IMR-90 (cell line): ENCODE results near the gene BAD. TPM values are rescaled to one million over a fixed set of nuclear protein-coding genes. Genes with fewer than 3 reads are reported as not detected.

Experiments used
- ATAC-seq: fragments of 200-7000 bp; cut with Tn5 transposase; 2 replicates; pipeline ENCODE4 v1.9.1; 2020; ENCODE audit warnings: low read depth, mild to moderate bottlenecking, moderate library complexity
- BruUV-seq: library from RNA; stranded (reverse); fragments of 400-500 nt; replicated peaks from 2 replicates; lab custom pipeline; 2021; lab: Mats Ljungman, UMichigan
- CTCF ChIA-PET: fragments of 300-600 bp; formaldehyde crosslinking; extraction: SDS; loops from one replicate; lab custom pipeline; 2021; ENCODE audit warnings: antibody characterized with exemption; lab: Yijun Ruan, JAX
- POLR2A ChIA-PET: fragments of 300-600 bp; sonication (Branson Sonifier 250); formaldehyde crosslinking; loops from one replicate; lab custom pipeline; 2022; ENCODE audit warnings: antibody characterized with exemption; ENCODE audit not compliant: unreplicated experiment; lab: Charles Lee
- DNase-seq: peaks from one replicate; pipeline ENCODE4 v3.0.0; 2013
- H2AFZ ChIP-seq: replicated peaks from 2 replicates; pipeline ENCODE3; 2013; ENCODE audit warnings: low read length, mild to moderate bottlenecking; ENCODE audit not compliant: poor library complexity
- H2AK5ac ChIP-seq: 2 replicates; pipeline ENCODE4 v1.6.1; 2013; ENCODE audit warnings: low read depth, low read length, inconsistent platforms
- H2AK9ac ChIP-seq: replicated peaks from 2 replicates; pipeline ENCODE3; 2013; ENCODE audit warnings: mild to moderate bottlenecking, low read depth, low read length, moderate library complexity; ENCODE audit not compliant: poor library complexity
- H2BK120ac ChIP-seq: 2 replicates; pipeline ENCODE4 v1.6.1; 2013; ENCODE audit warnings: low read depth, low read length, inconsistent platforms
- H2BK15ac ChIP-seq: 3 replicates; pipeline ENCODE4 v1.6.1; 2013; ENCODE audit warnings: low read depth, low read length, inconsistent platforms
- H2BK20ac ChIP-seq: 2 replicates; pipeline ENCODE4 v1.6.1; 2013; ENCODE audit warnings: low read depth, mild to moderate bottlenecking, inconsistent platforms, low read length, moderate library complexity
- H2BK5ac ChIP-seq: 2 replicates; pipeline ENCODE4 v1.6.1; 2013; ENCODE audit warnings: mild to moderate bottlenecking, low read depth, low read length, inconsistent platforms; ENCODE audit not compliant: poor library complexity, severe bottlenecking
- H3K14ac ChIP-seq: replicated peaks from 2 replicates; pipeline ENCODE4 v1.6.1; 2013; ENCODE audit warnings: low read depth, low read length, inconsistent platforms
- H3K18ac ChIP-seq: 2 replicates; pipeline ENCODE4 v1.6.1; 2013; ENCODE audit warnings: low read depth, low read length, control low read depth
- H3K23ac ChIP-seq: 2 replicates; pipeline ENCODE4 v1.6.1; 2013; ENCODE audit warnings: low read depth, low read length, inconsistent platforms
- H3K27ac ChIP-seq: 2 replicates; pipeline ENCODE4 v1.5.1; 2013; ENCODE audit warnings: mild to moderate bottlenecking, control low read depth, low read length; ENCODE audit not compliant: insufficient read depth
- H3K27me3 ChIP-seq: 2 replicates; pipeline ENCODE4 v1.6.1; 2013; ENCODE audit warnings: low read length; ENCODE audit not compliant: control insufficient read depth, insufficient read depth
- H3K36me3 ChIP-seq: 2 replicates; pipeline ENCODE4 v1.6.1; 2013; ENCODE audit warnings: low read length, mixed read lengths; ENCODE audit not compliant: control insufficient read depth, insufficient read depth
- H3K4ac ChIP-seq: 2 replicates; pipeline ENCODE4 v1.6.1; 2013; ENCODE audit warnings: low read depth, low read length, inconsistent platforms
- H3K4me1 ChIP-seq: 2 replicates; pipeline ENCODE4 v1.6.1; 2013; ENCODE audit warnings: low read length, mixed read lengths; ENCODE audit not compliant: control insufficient read depth, insufficient read depth
- H3K4me2 ChIP-seq: 2 replicates; pipeline ENCODE4 v1.6.1; 2013; ENCODE audit warnings: low read depth, mild to moderate bottlenecking, control low read depth, low read length, moderate library complexity
- H3K4me3 ChIP-seq: 2 replicates; pipeline ENCODE4 v1.5.1; 2013; ENCODE audit warnings: low read depth, mild to moderate bottlenecking, control low read depth, low read length, moderate library complexity; ENCODE audit not compliant: insufficient read depth
- H3K56ac ChIP-seq: 2 replicates; pipeline ENCODE4 v1.6.1; 2013; ENCODE audit warnings: low read length, inconsistent platforms; ENCODE audit not compliant: insufficient read depth; ENCODE audit errors: extremely low read depth
- H3K79me1 ChIP-seq, 2 experiments: 2 replicates each; pipeline ENCODE4 v1.6.1; 2013; ENCODE audit warnings: low read length in 2 of 2, inconsistent platforms in 1 of 2, low read depth in 1 of 2
- H3K9ac ChIP-seq: 2 replicates; pipeline ENCODE4 v1.6.1; 2013; ENCODE audit warnings: low read depth, low read length, control low read depth
- H3K9me1 ChIP-seq: 2 replicates; pipeline ENCODE4 v1.6.1; 2013; ENCODE audit warnings: low read length, inconsistent platforms; ENCODE audit not compliant: insufficient read depth
- H3K9me3 ChIP-seq: 2 replicates; pipeline ENCODE4 v1.6.1; 2013; ENCODE audit warnings: low read length; ENCODE audit not compliant: control insufficient read depth, insufficient read depth
- H4K20me1 ChIP-seq: 2 replicates; pipeline ENCODE4 v1.6.1; 2013; ENCODE audit warnings: low read length, inconsistent platforms; ENCODE audit not compliant: insufficient read depth
- H4K5ac ChIP-seq: 2 replicates; pipeline ENCODE4 v1.6.1; 2013; ENCODE audit warnings: mild to moderate bottlenecking, low read depth, low read length, control low read depth
- H4K8ac ChIP-seq, 2 experiments: 2 replicates each; pipeline ENCODE4 v1.6.1; 2013; ENCODE audit warnings: low read depth in 2 of 2, low read length in 2 of 2, control low read depth in 1 of 2, inconsistent platforms in 1 of 2
- H4K91ac ChIP-seq: 2 replicates; pipeline ENCODE4 v1.6.1; 2013; ENCODE audit warnings: low read depth, low read length, inconsistent platforms; ENCODE audit not compliant: insufficient read depth
- BHLHE40 ChIP-seq: fragments of 150-350 bp; IDR thresholded peaks from 2 replicates; pipeline ENCODE4 v1.6.1; 2016; ENCODE audit warnings: mild to moderate bottlenecking, low read depth, low read length
- CEBPB ChIP-seq: IDR thresholded peaks from 2 replicates; pipeline ENCODE4 v1.6.1; 2012; ENCODE audit warnings: low read depth, low read length, improper control_type of control experiment
- CHD1 ChIP-seq: IDR thresholded peaks from 2 replicates; pipeline ENCODE4 v1.6.1; 2012; ENCODE audit warnings: low read depth, low read length, improper control_type of control experiment
- FOS ChIP-seq: fragments of 150-350 bp; IDR thresholded peaks from 2 replicates; pipeline ENCODE4 v1.6.1; 2016; ENCODE audit warnings: low read depth, low read length
- MAFK ChIP-seq: IDR thresholded peaks from 2 replicates; pipeline ENCODE4 v1.6.1; 2012; ENCODE audit warnings: low read depth, low read length, improper control_type of control experiment
- MAZ ChIP-seq: IDR thresholded peaks from 2 replicates; pipeline ENCODE4 v1.6.1; 2012; ENCODE audit warnings: low read depth, mild to moderate bottlenecking, low read length, improper control_type of control experiment, moderate library complexity, borderline replicate concordance
- MXI1 ChIP-seq: IDR thresholded peaks from 2 replicates; pipeline ENCODE4 v1.6.1; 2012; ENCODE audit warnings: low read depth, mild to moderate bottlenecking, low read length, moderate library complexity, borderline replicate concordance
- NFE2L2 ChIP-seq: fragments of 150-350 bp; IDR thresholded peaks from 2 replicates; pipeline ENCODE4 v1.6.1; 2016; ENCODE audit warnings: low read depth, mild to moderate bottlenecking, low read length
- RCOR1 ChIP-seq: IDR thresholded peaks from 2 replicates; pipeline ENCODE4 v1.6.1; 2012; ENCODE audit warnings: mild to moderate bottlenecking, low read length, improper control_type of control experiment; ENCODE audit not compliant: insufficient replicate concordance
- RFX5 ChIP-seq: IDR thresholded peaks from 2 replicates; pipeline ENCODE4 v1.8.0; 2012; ENCODE audit warnings: low read depth, mild to moderate bottlenecking, low read length, moderate library complexity
- SMC3 ChIP-seq: fragments of 150-350 bp; IDR thresholded peaks from 2 replicates; pipeline ENCODE4 v1.6.1; 2016; ENCODE audit warnings: low read depth, mild to moderate bottlenecking, antibody characterized with exemption, low read length, moderate library complexity
- USF2 ChIP-seq: fragments of 150-350 bp; IDR thresholded peaks from 2 replicates; pipeline ENCODE4 v1.6.1; 2017; ENCODE audit warnings: mild to moderate bottlenecking, antibody characterized with exemption, low read length, low read depth
- WGBS, 2 experiments: methylation state at CpG; one replicate each; pipeline versions ENCODE4 v1.1.5 to v1.1.7; 2013; ENCODE audit warnings: missing lambda C conversion rate in 2 of 2; ENCODE audit not compliant: insufficient read length in 1 of 2; ENCODE audit errors: extremely low coverage in 2 of 2; 5-methylcytosine and 5-hydroxymethylcytosine counted together
- dilution Hi-C: fragments of 300-500 bp; cut with HindIII; formaldehyde crosslinking; loops from one replicate; pipeline ENCODE4 v1.14.3; 2018; ENCODE audit warnings: low sequenced_read_pairs; ENCODE audit not compliant: unreplicated experiment
- in situ Hi-C: fragments of 300-500 bp; cut with MboI; formaldehyde crosslinking; loops from 3 replicates; pipeline ENCODE4 v1.14.3; 2019; ENCODE audit warnings: low sequenced_read_pairs, inconsistent platforms, mixed read lengths
- intact Hi-C: fragments of 100-400 bp; cut with micrococcal nuclease; formaldehyde crosslinking; loops from 2 replicates; pipeline ENCODE4 v1.10.0; 2022
- polyA plus RNA-seq, 3 experiments: library from polyadenylated mRNA; depleted of rRNA; stranded (reverse); fragments of >200 nt; gene quantifications; 2 replicates each; pipeline ENCODE4 v1.2.3, GENCODE V29; 2012; ENCODE audit warnings: low replicate concordance in 1 of 3
- total RNA-seq: library from RNA; depleted of rRNA; stranded (reverse); fragments of >200 nt; gene quantifications from 2 replicates; pipeline ENCODE4 v1.2.3, GENCODE V29; 2012
- TF ChIP-seq, protein P1 (sequence below): conservative IDR thresholded peaks from 2 replicates; pipeline ENCODE4 v1.5.1; 2012; ENCODE audit warnings: mild to moderate bottlenecking, low read depth, low read length, improper control_type of control experiment

Gene BAD
- total and polyA plus RNA-seq, 2 of the 4 experiments (the other 2 are of a cell fraction): 30.3 to 68.0 TPM

- H2BK5ac ChIP-seq: peak within 1 kb of the TSS; percentile 60
- H3K9ac ChIP-seq: peak within 1 kb of the TSS; percentile 75
- peak within 1 kb of the TSS; percentile 91 to 92; a peak in 3 of 4 replicates for H4K8ac ChIP-seq
- no peaks in the 10 kb centered on the region for H4K20me1 ChIP-seq
- H3K9me1 ChIP-seq: peaks cover 5% of the 10 kb centered on the region; the same call in 1 of the 2 replicates
- dilution Hi-C loops: no loop called here
- H3K4me1 ChIP-seq: peaks cover 8% of the 10 kb centered on the region
- H3K18ac ChIP-seq: peak within 1 kb of the TSS; percentile 17; the same call in 1 of the 2 replicates
- no peak within 1 kb of the TSS for H2BK120ac ChIP-seq
- in situ Hi-C loops: no loop called here
- peak; percentile 56 for DNase-seq
- ChIA-PET CTCF (interaction anchor here (1.6 kb wide), 1 partner anchor 20 kb away, joined by 4 read pairs; the partner anchor contains the start of gene ESRRA), POLR2A (no interaction called here)
- peak within 1 kb of the TSS; percentile 81 for H3K4ac ChIP-seq
- peak within 1 kb of the TSS; percentile 55 for H3K56ac ChIP-seq
- peak within 1 kb of the TSS; percentile 86 for H3K14ac ChIP-seq
- peak within 1 kb of the TSS; percentile 56 for H4K5ac ChIP-seq
- H2AK9ac ChIP-seq: peak within 1 kb of the TSS; percentile 99
- no peak for TF ChIP-seq CEBPB
- TF ChIP-seq MAZ: peak; percentile 18; the same call in 1 of the 2 replicates
- no peak for TF ChIP-seq MAFK
- TF ChIP-seq CHD1: no peak
- no peak for TF ChIP-seq USF2
- TF ChIP-seq RCOR1: no peak
- TF ChIP-seq RFX5: no peak
- 0 out of 2 replicates have a peak, but pooled peaks have one; percentile 16 for TF ChIP-seq MXI1
- no peak for TF ChIP-seq BHLHE40
- no peak for TF ChIP-seq NFE2L2
- no peak for TF ChIP-seq FOS
- TF ChIP-seq, protein P1, sequence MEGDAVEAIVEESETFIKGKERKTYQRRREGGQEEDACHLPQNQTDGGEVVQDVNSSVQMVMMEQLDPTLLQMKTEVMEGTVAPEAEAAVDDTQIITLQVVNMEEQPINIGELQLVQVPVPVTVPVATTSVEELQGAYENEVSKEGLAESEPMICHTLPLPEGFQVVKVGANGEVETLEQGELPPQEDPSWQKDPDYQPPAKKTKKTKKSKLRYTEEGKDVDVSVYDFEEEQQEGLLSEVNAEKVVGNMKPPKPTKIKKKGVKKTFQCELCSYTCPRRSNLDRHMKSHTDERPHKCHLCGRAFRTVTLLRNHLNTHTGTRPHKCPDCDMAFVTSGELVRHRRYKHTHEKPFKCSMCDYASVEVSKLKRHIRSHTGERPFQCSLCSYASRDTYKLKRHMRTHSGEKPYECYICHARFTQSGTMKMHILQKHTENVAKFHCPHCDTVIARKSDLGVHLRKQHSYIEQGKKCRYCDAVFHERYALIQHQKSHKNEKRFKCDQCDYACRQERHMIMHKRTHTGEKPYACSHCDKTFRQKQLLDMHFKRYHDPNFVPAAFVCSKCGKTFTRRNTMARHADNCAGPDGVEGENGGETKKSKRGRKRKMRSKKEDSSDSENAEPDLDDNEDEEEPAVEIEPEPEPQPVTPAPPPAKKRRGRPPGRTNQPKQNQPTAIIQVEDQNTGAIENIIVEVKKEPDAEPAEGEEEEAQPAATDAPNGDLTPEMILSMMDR: no peak
- no peak for TF ChIP-seq SMC3
- WGBS, 2 experiments: 0% methylated on average over 37 of the region's 102 CpGs; no CpG with 5 or more reads in 1 of the 2 experiments
- peak within 1 kb of the TSS; percentile 55 for H4K91ac ChIP-seq
- H3K4me2 ChIP-seq: peak within 1 kb of the TSS; percentile 95
- peak within 1 kb of the TSS; percentile 71 for H3K4me3 ChIP-seq
- H3K36me3 ChIP-seq: peaks cover 6% of the 10 kb centered on the region; the same call in 1 of the 2 replicates
- no peak within 1 kb of the TSS for H2BK15ac ChIP-seq
- ATAC-seq: peak; percentile 73
- intact Hi-C loops: loop anchor here (1.0 kb wide), 1 partner anchor 33 kb away; no protein-coding TSS in a partner anchor
- H3K27ac ChIP-seq: peak within 1 kb of the TSS; percentile 86
- H2BK20ac ChIP-seq: no peak within 1 kb of the TSS
- peak within 1 kb of the TSS; percentile 95 for H2AK5ac ChIP-seq
- H3K27me3 ChIP-seq: peaks cover 2% of the 10 kb centered on the region; the same call in 1 of the 2 replicates
- peaks cover 15 to 39% of the 10 kb centered on the region in 2 experiments for H3K79me1 ChIP-seq
- peak within 1 kb of the TSS; percentile 87; the same call in 1 of the 2 replicates for H3K23ac ChIP-seq
- no TSS peak for BruUV-seq
- H3K9me3 ChIP-seq: no peaks in the 10 kb centered on the region
- H2AFZ ChIP-seq: peak within 1 kb of the TSS; percentile 93
Observed at GRCh38 chr11:64284962-64285884, 758 bp upstream of the BAD start, which contains the start of gene GPR137. Gene GPR137 (plus strand): TSS chr11:64285848. CDS start chr11:64286525, 677 bp downstream.
